Activated naive CD8-positive, alpha-beta T cell (primary cell): ENCODE results near the gene PLCB4.

Experiments used
- H3K27ac Mint-ChIP-seq: one replicate; pipeline ENCODE4 v1.8.0; 2021; ENCODE audit warnings: mixed read lengths
- H3K27me3 Mint-ChIP-seq: one replicate; pipeline ENCODE4 v1.8.0; 2021; ENCODE audit warnings: mixed read lengths
- H3K36me3 Mint-ChIP-seq: one replicate; pipeline ENCODE4 v1.8.0; 2021; ENCODE audit warnings: mixed read lengths
- H3K4me1 Mint-ChIP-seq: one replicate; pipeline ENCODE4 v1.8.0; 2021; ENCODE audit warnings: low read depth, mixed read lengths
- H3K4me3 Mint-ChIP-seq: one replicate; pipeline ENCODE4 v1.8.0; 2021; ENCODE audit warnings: mild to moderate bottlenecking, mixed read lengths
- H3K9me3 Mint-ChIP-seq: one replicate; pipeline ENCODE4 v1.8.0; 2021; ENCODE audit warnings: low read depth, mixed read lengths

The PLCB4 gene

GRCh38 chr20:9136114-9136513 is 67.2 kb downstream of the PLCB4 start:
- no peaks in the 10 kb centered on the region for H3K27me3 Mint-ChIP-seq
- H3K4me1 Mint-ChIP-seq = no peaks in the 10 kb centered on the region
- H3K36me3 Mint-ChIP-seq = no peaks in the 10 kb centered on the region
- no peak overlapping the region for H3K27ac Mint-ChIP-seq
- no peak overlapping the region for H3K4me3 Mint-ChIP-seq
- H3K9me3 Mint-ChIP-seq = no peaks in the 10 kb centered on the region

- no peaks in the 10 kb centered on the region for H3K4me1 Mint-ChIP-seq
- no peaks in the 10 kb centered on the region for H3K27me3 Mint-ChIP-seq
These were observed 68.1 kb downstream of the PLCB4 start for GRCh38 chr20:9137001-9137400.

GRCh38 chr20:9139106-9139833 is 70.4 kb downstream of the PLCB4 start:
- Mint-ChIP-seq H3K9me3 (peaks cover 3% of the 10 kb centered on the region), H3K27ac (no peak overlapping the region), H3K4me3 (no peak overlapping the region), H3K27me3 (no peaks in the 10 kb centered on the region), H3K4me1 (no peaks in the 10 kb centered on the region), H3K36me3 (no peaks in the 10 kb centered on the region)

More at GRCh38 chr20:9137001-9137400, 68.1 kb downstream of the PLCB4 start:
- Mint-ChIP-seq H3K9me3 (no peaks in the 10 kb centered on the region), H3K27ac (no peak overlapping the region), H3K4me3 (no peak overlapping the region), H3K36me3 (no peaks in the 10 kb centered on the region)

GRCh38 chr20:9140162-9140760 is 71.4 kb downstream of the PLCB4 start:
- Mint-ChIP-seq H3K27me3 (no peaks in the 10 kb centered on the region), H3K9me3 (peaks cover 3% of the 10 kb centered on the region), H3K4me1 (no peaks in the 10 kb centered on the region), H3K36me3 (no peaks in the 10 kb centered on the region), H3K4me3 (no peak overlapping the region), H3K27ac (no peak overlapping the region)

GRCh38 chr20:9141070-9141469 is 72.2 kb downstream of the PLCB4 start:
- Mint-ChIP-seq H3K36me3 (no peaks in the 10 kb centered on the region), H3K27ac (no peak overlapping the region), H3K4me3 (no peak overlapping the region), H3K9me3 (peaks cover 3% of the 10 kb centered on the region), H3K27me3 (no peaks in the 10 kb centered on the region), H3K4me1 (no peaks in the 10 kb centered on the region)

GRCh38 chr20:9141921-9142320 is 73.0 kb downstream of the PLCB4 start:
- Mint-ChIP-seq H3K36me3 (no peaks in the 10 kb centered on the region), H3K27ac (no peak overlapping the region), H3K4me3 (no peak overlapping the region), H3K4me1 (no peaks in the 10 kb centered on the region), H3K9me3 (peaks cover 3% of the 10 kb centered on the region), H3K27me3 (no peaks in the 10 kb centered on the region)

- Mint-ChIP-seq H3K4me3 (no peak overlapping the region), H3K4me1 (no peaks in the 10 kb centered on the region), H3K9me3 (peaks cover 3% of the 10 kb centered on the region), H3K27me3 (no peaks in the 10 kb centered on the region), H3K36me3 (no peaks in the 10 kb centered on the region), H3K27ac (no peak overlapping the region)
These were observed 73.9 kb downstream of the PLCB4 start for GRCh38 chr20:9142809-9143208.

GRCh38 chr20:9143926-9144325 is 75.0 kb downstream of the PLCB4 start:
- H3K9me3 Mint-ChIP-seq = peaks cover 3% of the 10 kb centered on the region
- H3K27me3 Mint-ChIP-seq = no peaks in the 10 kb centered on the region
- H3K4me1 Mint-ChIP-seq = no peaks in the 10 kb centered on the region
- no peak overlapping the region for H3K27ac Mint-ChIP-seq
- H3K36me3 Mint-ChIP-seq = no peaks in the 10 kb centered on the region
- no peak overlapping the region for H3K4me3 Mint-ChIP-seq

- no peak overlapping the region for H3K27ac Mint-ChIP-seq
- H3K4me1 Mint-ChIP-seq = no peaks in the 10 kb centered on the region
- no peak overlapping the region for H3K4me3 Mint-ChIP-seq
- H3K9me3 Mint-ChIP-seq = peaks cover 3% of the 10 kb centered on the region
- no peaks in the 10 kb centered on the region for H3K36me3 Mint-ChIP-seq
- no peaks in the 10 kb centered on the region for H3K27me3 Mint-ChIP-seq
These were observed 75.8 kb downstream of the PLCB4 start for GRCh38 chr20:9144643-9145042.

GRCh38 chr20:9145142-9145541 is 76.3 kb downstream of the PLCB4 start:
- H3K9me3 Mint-ChIP-seq = peaks cover 3% of the 10 kb centered on the region
- H3K27me3 Mint-ChIP-seq = no peaks in the 10 kb centered on the region
- H3K27ac Mint-ChIP-seq = no peak overlapping the region
- no peaks in the 10 kb centered on the region for H3K36me3 Mint-ChIP-seq
- H3K4me3 Mint-ChIP-seq = no peak overlapping the region
- H3K4me1 Mint-ChIP-seq = no peaks in the 10 kb centered on the region

GRCh38 chr20:9146649-9147048 is 77.8 kb downstream of the PLCB4 start:
- H3K36me3 Mint-ChIP-seq = no peaks in the 10 kb centered on the region
- no peaks in the 10 kb centered on the region for H3K4me1 Mint-ChIP-seq

GRCh38 chr20:9147547-9148024 is 78.7 kb downstream of the PLCB4 start:
- Mint-ChIP-seq H3K27ac (no peak overlapping the region), H3K4me3 (no peak overlapping the region), H3K4me1 (no peaks in the 10 kb centered on the region), H3K27me3 (no peaks in the 10 kb centered on the region), H3K9me3 (peaks cover 11% of the 10 kb centered on the region), H3K36me3 (no peaks in the 10 kb centered on the region)

More at GRCh38 chr20:9146649-9147048, 77.8 kb downstream of the PLCB4 start:
- no peak overlapping the region for H3K27ac Mint-ChIP-seq
- H3K9me3 Mint-ChIP-seq = peaks cover 7% of the 10 kb centered on the region
- H3K27me3 Mint-ChIP-seq = no peaks in the 10 kb centered on the region
- no peak overlapping the region for H3K4me3 Mint-ChIP-seq

- Mint-ChIP-seq H3K27ac (no peak overlapping the region), H3K36me3 (no peaks in the 10 kb centered on the region), H3K9me3 (peaks cover 11% of the 10 kb centered on the region), H3K4me3 (no peak overlapping the region), H3K27me3 (no peaks in the 10 kb centered on the region), H3K4me1 (no peaks in the 10 kb centered on the region)
These were observed 79.4 kb downstream of the PLCB4 start for GRCh38 chr20:9148291-9148690.

- H3K27me3 Mint-ChIP-seq = no peaks in the 10 kb centered on the region
- H3K27ac Mint-ChIP-seq = no peak overlapping the region
- no peaks in the 10 kb centered on the region for H3K36me3 Mint-ChIP-seq
- H3K9me3 Mint-ChIP-seq = peaks cover 7% of the 10 kb centered on the region
- H3K4me3 Mint-ChIP-seq = no peak overlapping the region
- no peaks in the 10 kb centered on the region for H3K4me1 Mint-ChIP-seq
These were observed 80.2 kb downstream of the PLCB4 start for GRCh38 chr20:9149087-9149486.

- peaks cover 7% of the 10 kb centered on the region for H3K9me3 Mint-ChIP-seq
- H3K27me3 Mint-ChIP-seq = no peaks in the 10 kb centered on the region
- no peak overlapping the region for H3K27ac Mint-ChIP-seq
- H3K4me3 Mint-ChIP-seq = no peak overlapping the region
- H3K4me1 Mint-ChIP-seq = no peaks in the 10 kb centered on the region
- no peaks in the 10 kb centered on the region for H3K36me3 Mint-ChIP-seq
These were observed 80.9 kb downstream of the PLCB4 start for GRCh38 chr20:9149796-9150195.

- no peaks in the 10 kb centered on the region for H3K36me3 Mint-ChIP-seq
- peaks cover 11% of the 10 kb centered on the region for H3K9me3 Mint-ChIP-seq
- H3K4me3 Mint-ChIP-seq = no peak overlapping the region
- no peaks in the 10 kb centered on the region for H3K4me1 Mint-ChIP-seq
- H3K27me3 Mint-ChIP-seq = no peaks in the 10 kb centered on the region
- no peak overlapping the region for H3K27ac Mint-ChIP-seq
These were observed 81.8 kb downstream of the PLCB4 start for GRCh38 chr20:9150679-9151078.
